Activated CD4-positive, alpha-beta T cell treated with anti-CD3 and anti-CD28 coated beads, Interleukin-2, Interleukin-4, amounts not matched to agents 100 ng/mL and 50 ng/mL, durations not matched to agents 16 hours and 8 hours (primary cell): Measurements from ENCODE around the gene LDLRAD4.
"Not testable (repeated sequence)": the region's sequence is repeated elsewhere in the genome, so short reads cannot be mapped to it uniquely, and the experiment has no call there.

Experiments
- DNase-seq: peaks from one replicate; pipeline ENCODE4 v3.0.0-alpha.2; 2020; ENCODE audit warnings: low spot score

Gene LDLRAD4

DNA sequence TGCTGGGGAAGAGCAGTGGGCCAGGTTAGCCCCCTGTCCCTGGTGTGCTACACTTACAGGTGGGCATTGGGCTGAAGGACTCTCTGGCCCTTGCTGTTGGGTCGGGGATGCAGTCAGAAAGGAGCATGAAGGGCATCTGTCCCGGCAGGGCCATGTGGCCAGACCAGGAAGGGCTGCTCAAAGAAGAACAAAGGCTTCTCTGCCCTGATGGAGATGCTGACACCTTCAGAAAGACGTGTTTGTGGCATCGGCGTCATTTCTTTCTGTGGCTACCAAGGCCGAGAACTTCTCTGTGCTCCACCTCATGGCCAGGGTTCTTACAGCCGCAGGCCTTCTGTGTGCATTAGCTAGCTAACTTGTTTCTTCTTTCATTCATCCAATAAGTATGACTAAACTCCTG is 268.7 kb downstream of the LDLRAD4 start:
- DNase-seq = no peak

DNA sequence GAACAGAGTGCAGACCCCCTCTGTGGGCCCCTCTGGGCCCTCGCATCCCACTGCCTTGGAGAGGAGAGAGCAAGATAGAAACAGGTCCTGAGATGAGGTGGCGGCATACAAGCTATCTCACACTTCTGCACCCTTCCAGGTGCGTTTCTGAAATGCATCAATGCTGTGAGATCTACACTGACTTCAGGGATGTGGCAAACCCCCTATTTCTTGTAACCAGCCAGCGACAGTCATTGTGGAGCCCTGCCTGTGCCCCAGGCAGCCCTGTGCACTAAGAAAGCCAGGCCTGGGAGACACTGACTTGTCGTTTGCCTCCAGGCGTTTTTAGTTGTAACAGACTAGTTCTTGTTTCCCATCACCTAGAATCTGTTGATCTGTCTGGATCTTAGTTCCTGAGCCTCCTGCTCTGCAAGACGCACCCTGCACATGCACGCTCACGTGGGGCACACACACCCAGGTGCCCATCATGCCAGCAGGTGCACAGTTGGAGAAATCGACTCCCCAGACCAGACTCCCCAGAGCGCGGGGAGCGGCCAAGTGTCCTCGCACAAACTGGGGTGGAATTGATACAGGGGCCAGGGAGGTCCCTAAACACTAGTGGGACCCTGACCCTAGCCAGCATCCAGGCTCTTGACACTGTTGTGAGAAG is 269.8 kb downstream of the LDLRAD4 start:
- DNase-seq = no peak

DNA sequence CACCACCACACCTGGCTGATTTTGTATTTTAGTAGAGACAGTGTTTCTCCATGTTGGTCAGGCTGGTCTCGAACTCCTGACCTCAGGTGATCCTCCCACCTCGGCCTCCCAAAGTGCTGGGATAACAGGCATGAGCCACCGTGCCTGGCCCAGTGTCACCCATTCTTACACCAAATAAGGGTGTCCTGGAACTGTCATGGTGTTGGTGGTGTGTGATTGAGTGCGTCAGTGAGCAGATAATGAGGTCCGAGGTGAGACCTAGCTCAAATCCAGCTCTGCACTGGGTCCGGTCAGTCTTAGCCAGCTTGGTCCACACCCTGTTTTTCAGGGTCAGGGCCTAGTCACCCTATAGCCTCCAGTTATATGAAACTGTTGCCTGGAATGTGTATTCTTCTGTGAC is 270.7 kb downstream of the LDLRAD4 start:
- DNase-seq = not testable (repeated sequence)

DNA sequence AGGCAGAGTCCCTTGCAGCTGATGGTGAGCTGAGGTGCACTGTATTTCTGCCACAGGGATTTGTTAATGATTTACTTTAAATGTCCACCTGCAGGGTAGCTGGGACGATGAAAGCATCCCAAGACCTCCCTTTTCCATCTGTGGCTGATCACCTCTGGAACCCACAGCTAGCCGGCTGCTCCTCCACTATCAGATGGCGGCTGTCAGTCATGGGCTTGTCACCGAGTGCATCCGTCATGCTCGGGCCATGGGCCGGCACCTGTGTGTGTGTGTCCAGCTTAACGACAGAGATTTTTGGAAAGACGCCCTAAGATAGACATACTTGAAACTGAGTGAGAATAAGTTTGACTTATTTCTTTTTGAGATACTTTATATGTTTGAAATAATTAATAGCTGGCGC is 272.6 kb downstream of the LDLRAD4 start:
- DNase-seq = no peak

DNA sequence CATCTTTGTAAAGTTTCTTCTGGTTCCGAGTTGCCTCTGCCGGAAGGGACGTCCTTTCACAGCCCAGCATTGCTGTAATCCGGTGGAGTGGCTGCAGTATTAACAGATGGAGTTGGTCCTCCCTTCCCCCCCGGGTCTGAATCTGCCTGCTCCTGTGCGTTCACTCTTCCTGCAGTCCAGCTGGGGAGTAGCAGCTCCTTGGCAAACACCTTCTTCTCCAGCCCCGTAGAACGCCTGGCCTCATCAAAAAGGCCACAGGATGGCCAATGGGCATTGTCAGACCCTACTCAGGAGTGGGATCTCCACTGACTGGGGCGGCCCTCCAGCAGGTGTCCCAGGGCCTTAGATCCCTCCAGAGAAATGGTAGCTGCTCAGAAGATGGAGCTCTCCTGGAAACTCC is 273.8 kb downstream of the LDLRAD4 start:
- DNase-seq = no peak

DNA sequence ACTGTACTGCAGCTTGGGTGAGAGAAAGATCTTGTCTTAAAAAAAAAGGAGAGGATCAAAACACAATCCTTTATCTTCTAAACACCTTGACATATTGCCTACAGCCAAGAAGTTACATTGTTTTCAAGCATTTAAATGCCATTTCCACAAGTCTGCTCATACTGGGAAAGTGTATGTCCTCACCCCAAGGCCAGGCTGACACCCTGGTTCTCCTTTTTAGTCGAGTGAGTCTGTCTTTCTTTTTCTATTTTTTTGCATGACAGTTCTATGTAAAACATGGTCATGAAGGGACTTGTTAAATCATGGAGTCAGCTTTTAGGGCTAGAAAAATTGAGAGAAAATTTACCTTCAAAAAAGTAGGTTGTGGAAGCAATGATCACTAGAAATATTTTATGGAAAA is 274.5 kb downstream of the LDLRAD4 start:
- DNase-seq = no peak

DNA sequence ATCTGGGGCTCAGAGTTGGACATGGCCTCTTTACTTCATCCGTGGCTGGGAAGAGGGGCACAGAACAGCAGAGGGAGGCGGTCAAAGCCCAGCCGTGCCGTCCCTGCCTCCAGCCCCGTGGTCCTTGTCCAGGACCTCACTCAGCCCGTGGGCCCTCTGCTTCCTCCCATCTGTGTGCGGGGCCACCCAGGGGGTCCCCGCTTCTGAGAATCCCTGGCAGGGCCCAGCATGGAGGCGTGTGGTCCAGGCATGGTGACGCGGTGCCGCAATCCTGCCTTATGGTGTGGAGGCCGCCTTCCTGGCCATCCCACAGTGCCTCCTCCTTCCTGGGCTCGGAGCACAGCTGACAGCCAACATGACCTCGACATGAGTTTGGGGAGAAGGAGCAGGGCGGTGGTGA is 275.2 kb downstream of the LDLRAD4 start:
- DNase-seq = no peak

DNA sequence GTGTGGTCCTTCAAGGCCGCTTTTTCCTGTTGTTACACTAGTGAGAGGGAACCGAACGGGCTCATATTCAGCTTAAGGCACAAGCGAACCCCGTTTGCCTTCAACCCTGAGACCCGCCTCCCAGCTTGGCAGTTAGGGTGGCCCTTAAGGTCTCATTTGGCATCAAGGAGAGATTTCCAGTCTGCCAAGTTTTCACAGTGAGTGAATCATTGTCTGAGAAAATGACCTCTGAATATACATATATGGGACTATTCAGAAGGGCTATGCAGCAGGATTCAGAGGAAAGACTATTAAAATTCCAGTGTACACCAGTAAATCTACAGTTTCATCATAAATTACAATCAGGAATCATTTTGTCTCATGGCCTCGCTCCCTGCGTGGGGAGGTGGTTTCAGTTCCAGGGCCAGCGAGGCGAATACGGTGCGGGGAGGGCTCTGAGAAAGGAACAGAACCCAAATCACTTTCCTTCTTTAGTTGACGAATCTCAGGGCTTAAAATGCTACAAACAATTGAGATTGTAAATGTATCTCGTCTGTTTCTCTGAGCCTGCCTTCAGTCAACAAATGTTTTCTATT is 276.4 kb downstream of the LDLRAD4 start:
- no peak for DNase-seq

DNA sequence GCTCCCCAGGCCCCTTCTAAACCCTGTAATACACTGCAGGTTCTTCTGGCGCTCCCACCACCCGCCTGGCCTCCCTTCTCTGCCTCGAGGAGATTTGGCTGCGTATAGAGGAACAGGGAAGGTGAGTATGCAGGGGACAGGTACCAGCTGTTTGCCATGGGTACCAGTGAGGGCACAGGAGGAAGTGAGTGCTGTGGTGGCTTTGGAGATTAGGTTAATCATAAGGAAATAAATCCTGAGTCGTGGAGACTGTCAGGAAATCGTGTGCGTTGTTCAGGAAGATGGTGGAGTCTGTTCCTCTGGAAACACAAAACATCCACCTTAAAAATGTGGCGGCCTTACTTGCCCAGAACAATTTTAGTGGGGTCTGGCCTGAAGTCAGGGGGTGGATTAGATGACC is 277.4 kb downstream of the LDLRAD4 start:
- no peak for DNase-seq

DNA sequence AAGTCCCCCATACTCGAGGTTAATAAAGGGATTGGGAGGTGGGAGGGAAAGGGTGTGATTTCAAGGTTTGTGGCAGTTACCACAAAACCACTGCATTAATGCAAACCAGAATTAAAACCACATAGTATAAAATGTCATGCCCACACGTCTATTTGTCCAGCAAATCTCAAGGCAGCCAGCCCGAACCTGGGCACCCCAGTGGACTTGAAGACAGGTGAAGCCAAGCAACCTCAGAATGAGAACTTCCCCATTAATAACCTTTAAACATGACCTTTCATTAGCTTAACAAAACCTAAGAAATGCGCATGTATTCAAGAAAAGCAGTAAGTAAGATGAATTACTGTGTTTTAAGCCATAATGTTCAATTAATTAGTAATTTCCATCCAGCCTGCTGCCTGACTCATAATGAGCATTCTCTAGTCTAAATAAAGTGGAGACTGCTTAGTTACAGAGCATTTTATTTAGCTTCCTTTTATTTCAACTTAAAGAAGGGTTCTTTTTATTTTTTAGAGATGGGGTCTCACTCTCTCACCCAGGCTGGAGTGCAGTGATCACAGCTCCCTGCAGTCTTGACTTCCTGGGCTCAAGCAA is 278.2 kb downstream of the LDLRAD4 start:
- no peak for DNase-seq

DNA sequence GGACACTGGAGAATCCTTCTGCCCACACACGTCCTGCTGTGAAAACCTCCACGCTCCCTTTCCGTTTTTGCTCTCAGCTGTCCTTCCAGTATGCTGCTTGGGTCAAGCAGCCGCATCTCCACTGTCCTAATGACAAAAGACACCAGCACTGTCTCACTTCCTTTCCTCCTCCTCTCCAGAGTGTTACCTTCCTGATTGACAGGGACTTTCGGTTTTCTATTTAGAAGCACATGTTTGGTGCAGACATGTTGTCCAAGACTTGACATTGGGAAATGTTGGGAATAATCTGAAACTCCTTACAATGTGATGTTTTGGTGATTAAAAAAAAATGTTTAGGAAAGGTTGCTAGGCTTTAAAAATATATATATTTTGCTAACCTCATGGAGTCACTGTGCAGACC is 281.2 kb downstream of the LDLRAD4 start:
- no peak for DNase-seq

DNA sequence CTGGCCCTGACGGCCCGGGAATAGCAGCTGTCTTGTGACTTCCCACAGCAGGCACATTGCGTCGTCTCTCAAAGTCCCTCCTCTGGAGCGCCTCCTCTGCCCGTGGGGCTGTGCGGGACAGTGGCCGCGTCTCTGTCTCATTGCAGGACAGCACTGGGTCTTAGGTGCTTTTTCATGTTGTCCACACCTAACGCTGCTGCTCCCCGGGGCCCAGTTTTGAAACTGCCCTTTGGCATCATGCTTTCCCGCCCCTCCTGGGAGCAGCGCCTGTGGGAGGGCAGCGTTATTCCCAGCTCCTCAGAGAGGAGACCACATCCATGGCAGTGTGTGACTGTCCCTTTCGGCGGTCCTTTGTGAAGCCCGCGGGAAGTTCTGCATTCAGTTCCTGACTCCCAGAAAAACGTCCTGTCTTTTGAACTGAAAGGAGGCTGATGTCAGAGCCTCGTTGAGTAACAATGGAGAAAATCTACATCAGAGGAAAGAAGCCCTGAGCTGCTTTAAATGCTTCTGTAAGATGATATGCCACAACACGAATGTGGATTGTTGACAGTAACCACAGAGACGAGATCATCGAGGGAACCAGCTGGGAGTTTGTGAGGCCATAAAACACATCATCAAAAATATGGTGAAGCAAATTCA is 281.8 kb downstream of the LDLRAD4 start:
- peak; percentile 21 for DNase-seq

DNA sequence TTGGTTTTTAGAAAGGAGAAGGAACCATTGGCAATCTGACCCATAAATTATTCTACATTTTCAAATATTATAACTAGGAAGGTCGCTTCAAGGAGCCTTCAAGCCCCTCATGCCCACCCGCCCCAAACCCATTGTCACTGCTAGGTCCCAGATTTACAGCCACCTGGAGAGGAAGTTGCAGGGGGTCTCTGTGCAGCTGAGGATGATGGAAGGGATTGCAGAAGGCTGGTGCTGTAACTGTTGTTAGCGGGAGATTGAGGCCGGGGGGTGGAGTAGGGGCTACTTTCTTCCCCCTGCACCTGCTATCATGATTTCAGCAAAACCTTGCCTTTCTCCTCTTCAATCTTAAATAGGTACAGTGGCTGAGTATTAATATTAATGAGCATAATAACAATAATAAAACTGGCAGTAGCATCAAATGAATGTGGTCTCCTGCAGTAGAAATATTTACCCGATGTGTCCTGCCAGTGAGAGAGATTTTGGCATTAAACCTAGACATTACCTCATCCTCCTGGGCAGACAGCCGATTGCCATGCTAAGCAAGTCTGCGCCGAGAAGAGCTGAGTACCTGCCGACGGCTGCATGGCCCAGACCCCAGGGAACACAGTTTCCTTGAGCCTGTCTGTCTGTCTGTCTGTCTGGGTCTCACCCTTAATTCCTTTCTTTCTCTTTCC is 282.4 kb downstream of the LDLRAD4 start:
- no peak for DNase-seq

DNA sequence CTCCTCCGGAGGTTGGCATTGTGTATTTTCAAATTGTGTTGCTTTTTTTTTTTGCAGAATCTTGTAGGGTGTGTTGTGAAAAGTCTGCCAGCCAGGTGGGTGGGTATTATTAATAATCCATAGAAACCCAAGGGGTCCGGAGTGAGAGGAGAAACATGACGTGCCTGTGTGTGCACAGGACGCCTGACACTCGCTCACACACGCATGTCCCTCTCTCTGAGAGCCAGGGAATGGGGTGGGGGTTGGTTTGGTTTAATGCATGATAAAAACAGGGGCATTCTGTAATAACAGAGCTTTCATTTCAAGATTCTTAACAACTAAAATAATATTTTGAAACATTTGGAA is 283.0 kb downstream of the LDLRAD4 start:
- no peak for DNase-seq

DNA sequence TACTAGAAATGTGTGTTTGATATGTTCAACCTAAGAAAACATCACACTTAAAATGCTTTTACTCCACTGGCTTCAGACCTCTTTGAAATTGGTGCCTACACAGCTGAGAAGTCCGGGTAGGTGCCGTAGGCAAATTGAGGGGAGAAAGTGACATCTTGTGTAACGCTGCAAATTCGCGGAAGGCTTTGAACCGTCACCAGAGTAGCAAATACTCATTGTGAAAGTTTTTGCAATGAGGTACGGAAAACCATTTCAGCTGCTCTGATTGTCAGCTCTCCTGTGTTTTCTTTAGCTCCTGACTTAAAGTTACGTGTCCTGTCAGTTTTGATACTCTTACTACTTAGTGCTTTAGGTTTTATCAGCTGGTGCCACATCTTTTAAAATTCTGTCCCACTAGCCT is 283.3 kb downstream of the LDLRAD4 start:
- peak; percentile 84 for DNase-seq

DNA sequence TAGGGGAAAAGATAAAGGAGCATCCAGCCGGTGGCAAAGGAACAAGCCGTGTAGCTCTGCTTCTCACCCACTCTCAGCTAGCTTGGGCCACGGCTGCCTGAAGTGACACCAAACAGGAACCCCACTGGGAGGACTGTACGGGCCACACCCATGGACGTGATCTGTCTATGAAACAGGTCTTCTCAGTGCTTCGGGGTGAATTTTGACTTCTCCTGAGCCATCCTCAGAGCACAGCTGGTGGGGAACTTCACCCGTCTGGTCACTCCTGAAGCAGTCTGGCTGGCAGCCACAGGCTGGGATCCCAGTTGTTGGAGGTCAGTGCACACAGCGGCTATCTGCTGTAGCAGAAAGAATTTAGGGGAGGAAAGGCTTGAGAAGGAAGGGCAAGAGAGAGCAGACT is 284.0 kb downstream of the LDLRAD4 start:
- no peak for DNase-seq

DNA sequence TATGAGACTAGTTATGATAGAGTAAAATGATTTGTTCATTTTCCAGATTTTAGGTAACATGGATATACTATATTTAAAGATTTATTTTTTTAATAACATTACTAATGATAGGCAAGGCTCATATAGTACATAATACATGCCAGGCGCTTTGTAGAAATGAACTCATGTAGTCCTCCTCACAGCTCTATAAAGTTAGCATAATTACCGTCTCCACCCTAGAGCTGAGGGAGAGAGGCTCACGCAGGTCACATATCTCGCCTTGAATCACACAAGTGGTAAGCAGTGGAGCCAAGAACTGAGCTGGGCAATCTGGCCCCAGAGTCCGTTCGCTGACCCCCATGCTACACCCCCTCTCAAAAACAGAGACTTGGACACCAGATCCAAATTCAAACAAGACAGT is 285.3 kb downstream of the LDLRAD4 start:
- no peak for DNase-seq

DNA sequence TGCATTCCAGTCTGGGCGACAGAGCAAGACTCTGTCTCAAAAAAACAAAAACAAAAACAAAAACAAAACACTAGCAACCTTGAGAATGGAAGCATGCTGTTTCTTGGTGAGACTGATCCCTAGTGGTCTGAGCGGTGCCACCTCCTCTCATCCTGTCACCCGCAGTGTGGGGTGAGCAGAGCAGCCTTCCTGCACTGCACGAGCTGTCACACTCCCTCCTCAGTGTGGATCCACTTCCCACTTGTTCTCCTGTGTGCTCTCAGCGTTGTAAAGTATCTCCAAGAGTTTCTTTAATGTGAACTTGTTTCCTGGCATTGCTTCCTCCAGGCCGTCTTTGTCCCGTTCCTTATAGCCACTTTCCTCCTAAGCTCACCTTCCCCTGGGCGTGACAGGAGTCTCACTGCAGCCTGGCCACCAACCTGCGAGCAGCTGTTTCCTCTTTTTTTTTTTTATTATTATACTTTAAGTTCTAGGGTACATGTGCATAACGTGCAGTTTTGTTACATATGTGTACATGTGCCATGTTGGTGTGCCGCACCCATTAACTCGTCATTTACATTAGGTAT is 287.3 kb downstream of the LDLRAD4 start:
- no peak for DNase-seq

DNA sequence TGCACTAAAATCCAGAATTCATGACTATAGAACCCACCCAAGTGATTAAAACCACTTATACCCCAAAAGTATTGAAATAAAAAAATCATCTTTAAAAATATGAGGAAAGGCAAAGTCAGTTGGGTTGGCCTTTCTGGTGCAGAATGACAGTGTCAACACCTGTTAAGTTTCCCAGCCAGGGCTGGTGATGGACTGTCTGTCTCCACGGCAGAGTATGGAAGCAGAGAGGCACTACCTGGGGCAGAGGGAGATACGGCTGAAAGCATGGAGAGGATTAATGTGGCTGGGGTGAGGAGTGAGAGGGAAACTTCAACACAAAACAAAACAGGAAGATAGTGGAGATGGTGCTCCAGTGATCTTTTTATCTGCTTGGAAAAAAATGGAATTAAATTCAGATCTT is 292.0 kb downstream of the LDLRAD4 start:
- DNase-seq = no peak

DNA sequence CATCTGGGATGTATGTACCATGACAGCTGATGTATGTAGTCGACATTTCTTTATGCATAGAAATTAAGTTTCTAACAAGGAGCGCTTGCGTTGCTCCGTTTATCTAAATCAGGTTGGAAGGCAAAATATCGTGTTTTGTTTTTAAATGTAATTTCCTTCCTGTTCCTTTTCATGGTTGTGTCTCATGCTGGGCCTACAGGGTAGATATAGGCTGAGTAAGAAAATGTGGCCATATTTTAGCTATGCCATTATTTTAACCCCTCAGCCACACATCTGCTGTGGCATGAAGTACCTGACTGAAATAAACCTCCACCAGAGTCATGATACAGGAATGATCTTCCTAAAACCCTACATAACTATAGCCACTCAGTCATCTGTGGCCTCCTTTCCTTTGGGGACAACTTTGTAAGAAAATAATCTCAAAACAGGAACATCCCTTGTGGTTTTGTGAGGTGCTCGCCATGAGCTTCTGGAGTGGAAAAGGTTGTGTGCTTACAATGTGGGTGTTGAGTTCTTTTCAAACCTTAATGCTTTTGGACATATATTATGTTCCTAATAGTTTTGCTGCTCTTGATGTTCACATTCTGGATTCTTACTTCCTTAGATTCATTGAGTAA is 293.5 kb downstream of the LDLRAD4 start:
- no peak for DNase-seq

DNA sequence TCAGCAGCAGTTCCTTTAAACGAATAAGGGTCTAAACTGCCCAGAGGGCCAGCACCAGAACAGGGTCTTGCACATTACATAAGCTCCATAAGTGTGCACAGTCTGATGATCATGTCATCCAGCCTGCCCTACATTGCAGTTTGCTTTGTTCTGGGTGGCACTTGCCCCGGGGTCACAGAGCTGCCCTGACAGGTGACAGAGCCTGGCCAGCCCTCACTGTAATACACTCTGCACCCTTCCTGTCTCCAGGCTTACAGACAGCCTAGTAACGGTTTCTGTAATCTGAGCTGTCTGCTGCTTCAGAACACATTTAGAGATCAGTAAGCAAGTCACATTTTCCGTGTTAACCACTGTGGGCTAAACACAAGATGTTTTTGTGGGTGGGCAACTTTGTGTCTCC is 294.5 kb downstream of the LDLRAD4 start:
- peak; percentile 19 for DNase-seq

DNA sequence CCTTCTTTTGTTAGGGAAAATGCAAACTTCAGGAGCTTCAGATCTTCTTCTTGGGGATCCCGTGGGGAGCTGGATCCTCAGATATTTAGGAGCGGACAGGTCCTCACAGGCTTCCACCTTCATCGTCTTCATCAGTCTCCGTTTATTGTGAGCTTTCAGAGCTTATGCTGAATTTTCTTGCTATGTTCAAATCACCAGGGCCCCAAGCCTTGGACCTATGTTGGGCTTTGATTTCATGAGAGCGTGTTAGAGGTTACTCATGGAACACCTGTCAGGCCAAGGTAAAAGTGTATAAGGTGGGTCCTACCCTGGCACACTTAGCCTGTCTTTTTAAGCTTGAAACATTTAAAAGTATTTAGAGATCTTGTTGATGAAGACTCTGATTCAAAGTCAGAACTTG is 294.9 kb downstream of the LDLRAD4 start:
- DNase-seq = no peak
